ENCODE measurements around the gene LMF1. TPM values are rescaled to one million over a fixed set of nuclear protein-coding genes. Genes with fewer than 3 reads are reported as not detected.

The LMF1 gene
- total and polyA plus RNA-seq, 9 of the 15 experiments (the other 6 are each of a cell fraction or from before 2014, with no cell fraction given): 0.11 to 1.6 (median 0.55) TPM; not detected in 1

DNA sequence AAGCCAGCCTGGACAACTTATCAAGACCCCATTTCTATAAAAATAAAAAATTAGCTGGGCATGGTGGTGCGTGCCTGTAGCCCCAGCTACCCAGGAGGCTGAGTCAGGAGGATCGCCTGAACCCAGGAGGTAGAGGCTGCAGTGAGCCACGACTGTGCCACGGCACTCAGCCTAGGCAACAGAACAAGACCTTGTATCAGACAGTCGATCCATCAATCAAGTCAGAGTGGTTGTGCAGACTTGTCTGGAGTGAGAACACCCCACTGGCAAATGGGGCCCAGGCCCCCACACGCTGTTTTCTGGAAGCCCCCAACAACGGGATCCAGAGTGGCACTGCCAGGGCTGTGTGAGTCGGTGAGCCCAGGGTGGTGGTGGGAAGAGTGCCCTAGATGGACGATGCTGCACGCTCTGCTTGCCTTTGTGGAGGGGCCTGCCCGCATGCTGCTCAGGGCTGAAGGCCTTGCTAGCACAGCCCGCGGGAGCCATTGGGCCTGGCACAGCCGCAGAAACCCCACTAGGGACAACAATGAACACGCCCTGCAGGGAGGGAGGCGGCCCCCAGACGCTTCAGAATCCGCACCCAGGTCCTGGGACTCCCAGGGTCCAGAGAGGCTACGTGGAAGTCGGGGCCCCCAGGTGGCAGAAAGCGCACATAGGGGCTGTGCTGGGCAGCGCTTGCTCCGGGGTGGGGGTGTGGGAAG lies 90.2 kb downstream of the LMF1 start:
- no peak; the same call in 2 of the 3 replicates for ATAC-seq
- no peaks in the 10 kb centered on the region for H3K36me3 ChIP-seq (ENCODE audit: control insufficient read depth, insufficient read depth, low read length)
- peaks cover 11% of the 10 kb centered on the region; the same call in 1 of the 2 replicates for H4K20me1 ChIP-seq (replicated peaks; ENCODE audit: control insufficient read depth, insufficient read depth, low read length)
- DNase-seq (ENCODE audit: extremely low read depth in 1 of 4, low spot score in 3 of 4): no peak
- no peaks in the 10 kb centered on the region for H3K9me3 ChIP-seq (replicated peaks; ENCODE audit: control insufficient read depth, insufficient read depth, low read depth, low read length)
- ChIA-PET CTCF (ENCODE audit: low intra/inter-chr PET ratio) (interaction anchor here (0.7 kb wide), 1 partner anchor 67 kb away, joined by 4 read pairs; no protein-coding TSS in a partner anchor), POLR2A (no interaction called here)
- H3K4me2 ChIP-seq (ENCODE audit: insufficient read depth, low read length): no peak overlapping the region
- peaks cover 41 to 77% of the 10 kb centered on the region in 2 experiments for H3K27me3 ChIP-seq (ENCODE audit: control insufficient read depth in 2 of 2, insufficient read depth in 2 of 2, low read length in 2 of 2)
- intact Hi-C loops (cut with micrococcal nuclease) (no loop called here), in situ Hi-C loops (cut with MboI) (no loop called here)
- BruUV-seq (replicated peaks): no TSS peak
- H3K9me1 ChIP-seq (ENCODE audit: control insufficient read depth, insufficient read depth, low read length): no peaks in the 10 kb centered on the region
- TF ChIP-seq NFRKB (IDR thresholded peaks at IDR 0.05; ENCODE audit: low read depth): no peak
- TF ChIP-seq LCOR (CRISPR knock-in tag; IDR thresholded peaks at IDR 0.05): no peak
- TF ChIP-seq, protein P1, sequence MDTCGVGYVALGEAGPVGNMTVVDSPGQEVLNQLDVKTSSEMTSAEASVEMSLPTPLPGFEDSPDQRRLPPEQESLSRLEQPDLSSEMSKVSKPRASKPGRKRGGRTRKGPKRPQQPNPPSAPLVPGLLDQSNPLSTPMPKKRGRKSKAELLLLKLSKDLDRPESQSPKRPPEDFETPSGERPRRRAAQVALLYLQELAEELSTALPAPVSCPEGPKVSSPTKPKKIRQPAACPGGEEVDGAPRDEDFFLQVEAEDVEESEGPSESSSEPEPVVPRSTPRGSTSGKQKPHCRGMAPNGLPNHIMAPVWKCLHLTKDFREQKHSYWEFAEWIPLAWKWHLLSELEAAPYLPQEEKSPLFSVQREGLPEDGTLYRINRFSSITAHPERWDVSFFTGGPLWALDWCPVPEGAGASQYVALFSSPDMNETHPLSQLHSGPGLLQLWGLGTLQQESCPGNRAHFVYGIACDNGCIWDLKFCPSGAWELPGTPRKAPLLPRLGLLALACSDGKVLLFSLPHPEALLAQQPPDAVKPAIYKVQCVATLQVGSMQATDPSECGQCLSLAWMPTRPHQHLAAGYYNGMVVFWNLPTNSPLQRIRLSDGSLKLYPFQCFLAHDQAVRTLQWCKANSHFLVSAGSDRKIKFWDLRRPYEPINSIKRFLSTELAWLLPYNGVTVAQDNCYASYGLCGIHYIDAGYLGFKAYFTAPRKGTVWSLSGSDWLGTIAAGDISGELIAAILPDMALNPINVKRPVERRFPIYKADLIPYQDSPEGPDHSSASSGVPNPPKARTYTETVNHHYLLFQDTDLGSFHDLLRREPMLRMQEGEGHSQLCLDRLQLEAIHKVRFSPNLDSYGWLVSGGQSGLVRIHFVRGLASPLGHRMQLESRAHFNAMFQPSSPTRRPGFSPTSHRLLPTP (IDR thresholded peaks at IDR 0.05; ENCODE audit: borderline replicate concordance, extremely low read depth, insufficient read length): no peak
- H3K79me2 ChIP-seq (ENCODE audit: control insufficient read depth, insufficient read depth, low read length): no peaks in the 10 kb centered on the region
- H3K4me3 ChIP-seq: no peak overlapping the region
- no peak overlapping the region for H2AFZ ChIP-seq (ENCODE audit: low read depth, low read length)
- 3% methylated on average over 19 of the region's 23 CpGs for WGBS (ENCODE audit: insufficient coverage, low coverage, missing lambda C conversion rate)
- peaks cover 0 to 26% of the 10 kb centered on the region in 2 experiments; a peak in 2 of 5 replicates for H3K4me1 ChIP-seq (replicated peaks in 1 of 2; ENCODE audit: control insufficient read depth in 2 of 2, insufficient read depth in 2 of 2, low read length in 2 of 2)
- H3K27ac ChIP-seq (ENCODE audit: extremely low read depth, low read depth, low read length): no peak overlapping the region
- no peak for FAIRE-seq
- no peak overlapping the region for H3K9ac ChIP-seq (ENCODE audit: insufficient read depth in 1 of 2, low read depth in 2 of 2, low read length in 2 of 2)

Data from K562 (cell line).